Sigmoid colon (tissue), 4 donors: ENCODE data around the gene TBX18.

Experiments
- EP300 ChIP-seq, 4 donors: sonication (generic); formaldehyde crosslinking; IDR thresholded peaks; one replicate each; pipeline ENCODE4 v1.6.1; 2017; ENCODE audit warnings: antibody characterized with exemption in 4 of 4
- POLR2A ChIP-seq, 2 donors: fragments of 450-650 bp; IDR thresholded peaks; one replicate each; pipeline ENCODE4 v1.6.1; 2016; ENCODE audit warnings: antibody characterized with exemption in 2 of 2, mild to moderate bottlenecking in 2 of 2, moderate library complexity in 2 of 2
- TF ChIP-seq, protein P1 (sequence below), 4 experiments: fragments of 450-650 bp in 3 of 4; fragments of 200-600 bp in 1 of 4; IDR thresholded peaks; one replicate each; pipeline ENCODE4 v1.5.1; 2016 to 2019; ENCODE audit warnings: antibody characterized with exemption in 4 of 4, mild to moderate bottlenecking in 3 of 4, moderate library complexity in 2 of 4

- TF ChIP-seq EP300 (IDR thresholded peaks at IDR 0.05) (no peak), POLR2A (IDR thresholded peaks at IDR 0.05) (no peak)
- TF ChIP-seq, protein P1, sequence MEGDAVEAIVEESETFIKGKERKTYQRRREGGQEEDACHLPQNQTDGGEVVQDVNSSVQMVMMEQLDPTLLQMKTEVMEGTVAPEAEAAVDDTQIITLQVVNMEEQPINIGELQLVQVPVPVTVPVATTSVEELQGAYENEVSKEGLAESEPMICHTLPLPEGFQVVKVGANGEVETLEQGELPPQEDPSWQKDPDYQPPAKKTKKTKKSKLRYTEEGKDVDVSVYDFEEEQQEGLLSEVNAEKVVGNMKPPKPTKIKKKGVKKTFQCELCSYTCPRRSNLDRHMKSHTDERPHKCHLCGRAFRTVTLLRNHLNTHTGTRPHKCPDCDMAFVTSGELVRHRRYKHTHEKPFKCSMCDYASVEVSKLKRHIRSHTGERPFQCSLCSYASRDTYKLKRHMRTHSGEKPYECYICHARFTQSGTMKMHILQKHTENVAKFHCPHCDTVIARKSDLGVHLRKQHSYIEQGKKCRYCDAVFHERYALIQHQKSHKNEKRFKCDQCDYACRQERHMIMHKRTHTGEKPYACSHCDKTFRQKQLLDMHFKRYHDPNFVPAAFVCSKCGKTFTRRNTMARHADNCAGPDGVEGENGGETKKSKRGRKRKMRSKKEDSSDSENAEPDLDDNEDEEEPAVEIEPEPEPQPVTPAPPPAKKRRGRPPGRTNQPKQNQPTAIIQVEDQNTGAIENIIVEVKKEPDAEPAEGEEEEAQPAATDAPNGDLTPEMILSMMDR (IDR thresholded peaks at IDR 0.05) = no peak
Observed at GRCh38 chr6:84756466-84756865, 7.9 kb downstream of the TBX18 start.
